Inflammatory macrophage treated with lipopolysaccharide for 1 hour (primary cell): Measurements from ENCODE around the gene GRK5.
A peak's percentile ranks its signal among the peaks of the same experiment; 100 is the strongest.
"Not testable (repeated sequence)": the region's sequence is repeated elsewhere in the genome, so short reads cannot be mapped to it uniquely, and the experiment has no call there.

Experiments
- DNase-seq, 2 donors: peaks; one replicate each; pipeline ENCODE4 v3.0.0-alpha.2; 2020 to 2022

The GRK5 gene

DNA sequence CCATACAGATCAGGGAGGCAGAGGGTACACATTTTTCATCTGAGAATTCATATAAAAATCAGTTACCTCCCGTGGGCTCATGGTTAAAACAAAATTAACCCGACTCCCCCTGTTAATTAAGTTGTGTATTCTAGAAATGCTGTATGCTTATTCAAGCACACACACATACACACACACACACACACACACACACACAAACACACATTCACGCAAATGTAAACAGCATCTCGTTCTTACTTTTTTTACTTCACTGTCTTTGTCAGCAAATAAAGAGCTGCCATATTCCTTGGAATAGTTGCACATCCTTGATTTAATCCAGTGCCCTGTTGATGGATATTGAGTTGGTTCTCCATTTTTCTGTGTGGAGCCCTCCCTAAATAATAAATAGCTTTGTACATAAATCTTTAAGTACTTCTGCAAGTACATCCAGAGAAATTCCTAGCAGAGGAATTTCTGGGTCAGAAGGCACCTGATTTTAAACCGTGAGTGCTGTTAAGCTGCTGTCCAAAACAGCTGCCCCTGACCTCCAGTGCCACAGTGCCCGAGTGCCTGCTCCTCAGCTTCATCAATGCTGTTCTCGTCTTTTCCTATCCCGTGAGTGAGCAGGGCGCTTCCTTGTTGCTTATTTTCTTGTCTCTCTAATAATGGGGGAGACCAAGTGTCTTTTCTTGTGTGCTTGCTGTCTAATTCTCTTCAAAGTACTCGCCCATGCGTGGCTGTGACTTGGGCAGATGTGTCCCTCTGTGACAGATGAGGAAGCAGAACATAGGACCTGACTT, 217.9 kb downstream of the GRK5 start:
- DNase-seq = no peak

DNA sequence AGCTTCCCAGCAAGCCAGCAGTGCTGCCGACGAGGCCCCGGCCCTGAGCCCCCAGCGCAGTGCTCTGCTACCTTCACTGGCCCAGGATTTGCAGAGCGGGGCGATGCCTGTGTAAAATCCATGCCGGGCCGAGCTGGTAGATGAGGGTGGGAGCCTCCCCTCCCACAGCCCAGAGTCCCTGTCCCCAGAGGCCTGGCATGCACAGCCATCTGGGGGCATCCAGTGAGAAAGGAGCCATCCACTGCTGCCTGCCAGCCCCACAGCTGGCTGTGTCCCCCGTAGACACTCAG, 218.5 kb downstream of the GRK5 start:
- DNase-seq = no peak

DNA sequence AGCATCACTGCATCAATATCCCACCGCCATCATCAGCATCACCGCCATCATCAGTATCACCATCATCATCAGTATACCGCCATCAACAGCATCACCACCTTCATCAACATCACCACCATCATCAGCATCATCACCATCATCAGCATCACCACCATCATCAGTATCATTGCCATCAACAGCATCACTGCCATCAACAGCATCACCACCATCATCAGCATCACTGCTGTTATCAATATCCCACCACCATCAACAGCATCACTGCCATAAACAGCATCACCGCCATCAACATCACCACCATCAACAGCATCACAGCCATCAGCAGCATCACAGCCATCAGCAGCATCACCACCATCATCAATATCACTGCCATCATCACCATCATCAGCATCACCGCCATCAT, 219.3 kb downstream of the GRK5 start:
- no peak for DNase-seq

DNA sequence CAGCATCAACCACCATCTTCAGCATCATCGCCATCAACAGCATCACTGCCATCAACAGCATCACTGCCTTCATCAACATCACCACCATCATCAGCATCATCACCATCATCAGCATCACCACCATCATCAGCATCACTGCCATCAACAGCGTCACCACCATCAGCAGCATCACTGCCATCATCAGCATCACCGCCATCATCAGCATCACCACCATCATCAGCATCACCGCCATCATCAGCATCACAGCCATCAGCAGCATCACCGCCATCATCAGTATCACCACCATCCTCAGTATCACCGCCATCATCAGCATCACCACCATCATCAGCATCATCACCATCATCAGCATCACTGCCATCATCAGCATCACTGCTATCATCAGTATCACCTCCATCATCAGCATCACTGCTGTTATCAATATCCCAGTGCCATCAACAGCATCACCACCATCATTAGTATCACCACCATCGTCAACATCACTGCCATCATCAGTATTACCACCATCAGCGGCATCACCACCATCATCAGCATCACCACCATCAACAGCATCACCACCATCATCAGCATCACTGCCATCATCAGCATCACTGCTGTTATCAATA, 220.0 kb downstream of the GRK5 start:
- no peak for DNase-seq

DNA sequence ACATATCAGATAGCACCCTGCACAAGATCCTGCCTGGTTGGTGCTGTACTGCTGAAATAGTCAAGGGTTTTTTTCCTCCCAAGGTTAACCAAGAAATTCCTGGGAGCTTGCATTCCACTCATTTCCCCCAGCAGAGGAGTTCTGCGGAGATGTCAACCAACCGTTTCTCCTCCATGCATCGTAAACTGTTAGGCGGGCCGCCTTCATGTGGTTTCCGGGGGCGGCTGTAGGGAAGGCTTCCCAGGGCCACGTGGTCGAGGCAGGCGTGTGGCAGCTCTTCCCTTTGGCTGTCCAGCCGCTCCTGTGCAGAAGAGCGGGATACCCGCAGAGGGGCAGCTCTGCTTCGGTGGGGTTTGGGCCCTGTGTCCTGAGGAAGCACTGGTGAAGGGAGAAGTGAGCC, 221.4 kb downstream of the GRK5 start:
- DNase-seq = peak; percentile 5 to 12

DNA sequence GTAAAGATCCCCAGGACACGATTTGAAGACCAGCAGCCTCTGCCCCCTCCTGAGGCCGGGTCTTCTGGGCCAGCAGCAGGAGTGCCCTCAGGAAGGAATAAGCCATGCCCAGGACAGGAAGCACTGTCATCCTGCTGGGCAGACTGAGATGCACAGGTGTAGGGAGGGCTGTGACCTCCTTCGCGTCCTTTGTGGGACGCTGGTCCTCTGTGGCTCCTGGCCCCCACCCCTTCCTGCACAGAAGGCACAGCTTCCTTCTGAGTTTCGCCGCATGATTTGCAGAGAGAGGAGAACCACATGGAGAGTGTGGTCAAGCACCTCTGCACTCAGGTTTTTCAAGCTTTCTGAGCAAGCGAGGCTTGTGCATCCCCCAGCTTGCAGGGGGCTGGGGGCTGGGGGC, 222.4 kb downstream of the GRK5 start:
- DNase-seq = no peak

DNA sequence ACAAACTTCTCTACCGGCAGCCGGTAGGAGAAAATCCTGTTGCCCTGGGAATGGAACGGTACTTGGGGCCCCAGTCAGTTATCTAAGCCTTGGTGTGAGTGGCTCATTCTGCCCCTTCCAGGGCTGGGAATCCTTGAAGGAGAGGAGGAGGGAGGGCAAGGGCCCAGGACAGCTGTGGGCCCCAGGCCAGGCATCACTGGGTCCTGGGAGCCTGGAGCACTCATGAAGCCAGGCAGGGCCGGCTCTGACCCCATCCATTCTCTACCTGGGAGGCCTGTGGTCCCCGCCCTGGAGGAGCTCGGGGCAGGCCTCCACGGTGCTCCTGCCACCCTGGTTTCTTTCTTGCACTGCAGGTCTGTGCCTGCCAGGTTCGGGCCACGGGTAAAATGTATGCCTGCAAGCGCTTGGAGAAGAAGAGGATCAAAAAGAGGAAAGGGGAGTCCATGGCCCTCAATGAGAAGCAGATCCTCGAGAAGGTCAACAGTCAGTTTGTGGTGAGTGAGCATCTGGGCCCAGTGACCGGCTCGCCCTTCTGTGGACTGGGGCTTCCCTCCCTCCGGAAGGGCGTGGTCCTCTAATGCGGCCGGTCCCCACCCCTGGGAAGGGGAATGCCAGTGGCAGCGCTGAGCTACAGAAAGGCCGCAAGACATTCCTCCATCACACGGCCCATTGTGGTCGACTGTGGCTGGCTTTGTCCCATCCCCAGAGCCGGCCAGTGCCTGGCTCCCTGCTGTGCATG, 223.8 kb downstream of the GRK5 start:
- DNase-seq = no peak

DNA sequence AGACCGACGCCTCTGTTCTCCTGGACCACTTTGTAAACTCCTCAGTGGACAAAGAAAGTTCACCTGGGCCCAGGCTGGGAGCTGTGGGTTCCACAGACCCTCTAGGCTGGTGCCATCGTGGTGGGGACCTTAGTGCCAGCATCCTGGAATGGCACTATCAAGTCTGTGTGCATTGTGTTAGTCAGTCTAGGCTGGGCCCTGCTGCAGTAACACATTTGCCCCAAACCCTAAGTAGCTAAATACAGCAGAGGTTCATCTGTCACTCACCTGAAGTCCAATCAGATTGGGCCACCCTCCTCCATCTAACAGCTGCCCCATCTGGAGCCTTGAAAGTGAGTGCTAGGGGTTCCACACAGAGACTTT, 224.4 kb downstream of the GRK5 start:
- no peak for DNase-seq

DNA sequence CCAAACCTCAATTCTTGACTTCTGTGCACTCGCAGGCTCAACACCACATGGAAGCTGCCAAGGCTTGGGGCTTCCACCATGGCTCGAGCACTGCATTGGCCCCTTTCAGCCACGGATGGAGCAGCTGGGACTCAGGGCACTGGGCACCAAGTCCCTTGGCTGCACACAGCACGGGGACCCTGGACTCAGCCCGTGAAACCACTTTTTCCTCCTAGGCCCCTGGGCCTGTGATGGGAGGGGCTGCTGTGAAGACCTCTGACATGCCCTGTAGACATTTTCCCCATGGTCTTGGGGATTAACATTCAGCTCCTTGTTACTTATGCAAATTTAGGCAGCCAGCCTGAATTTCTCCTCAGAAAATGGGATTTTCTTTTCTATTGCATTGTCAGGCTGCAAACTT, 227.6 kb downstream of the GRK5 start:
- not testable (repeated sequence) for DNase-seq

DNA sequence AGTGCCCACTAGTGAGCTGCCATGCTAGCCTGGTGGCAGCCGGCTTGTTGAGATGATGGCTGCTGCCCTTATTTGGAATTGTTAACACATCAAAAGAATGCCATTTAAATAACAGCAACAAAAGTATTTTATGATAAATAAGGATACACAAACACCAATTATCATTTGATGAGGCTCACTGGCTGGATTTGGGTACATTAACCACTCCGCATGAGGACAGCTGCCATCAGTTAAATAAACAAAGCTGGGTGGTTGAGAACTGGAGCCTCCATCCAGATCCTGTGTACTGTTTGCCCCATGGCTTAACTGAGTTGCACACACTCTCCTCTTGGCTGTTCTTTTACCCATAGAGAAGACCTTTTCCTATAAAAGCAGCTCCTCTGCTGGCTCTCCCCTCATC, 231.3 kb downstream of the GRK5 start:
- DNase-seq = no peak

DNA sequence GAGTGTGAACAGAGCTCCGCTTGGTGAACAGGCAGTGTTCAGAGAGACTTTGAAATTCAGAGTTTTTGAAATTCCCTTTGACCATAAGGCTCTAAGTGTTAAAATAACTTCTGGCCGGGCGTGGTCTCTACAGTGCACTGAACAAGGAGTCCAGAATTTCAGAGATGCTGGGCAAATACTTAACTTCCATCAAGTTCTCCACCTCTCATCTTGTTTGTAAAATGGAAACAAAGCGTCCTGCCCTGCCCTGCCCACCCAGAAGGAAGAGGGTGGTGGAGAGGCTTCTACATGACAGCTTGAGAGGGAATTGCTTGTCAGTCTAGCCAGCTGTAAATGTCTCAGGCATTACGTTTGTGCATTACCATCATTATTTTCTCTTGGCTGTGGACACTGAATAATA, 232.6 kb downstream of the GRK5 start:
- DNase-seq = no peak

DNA sequence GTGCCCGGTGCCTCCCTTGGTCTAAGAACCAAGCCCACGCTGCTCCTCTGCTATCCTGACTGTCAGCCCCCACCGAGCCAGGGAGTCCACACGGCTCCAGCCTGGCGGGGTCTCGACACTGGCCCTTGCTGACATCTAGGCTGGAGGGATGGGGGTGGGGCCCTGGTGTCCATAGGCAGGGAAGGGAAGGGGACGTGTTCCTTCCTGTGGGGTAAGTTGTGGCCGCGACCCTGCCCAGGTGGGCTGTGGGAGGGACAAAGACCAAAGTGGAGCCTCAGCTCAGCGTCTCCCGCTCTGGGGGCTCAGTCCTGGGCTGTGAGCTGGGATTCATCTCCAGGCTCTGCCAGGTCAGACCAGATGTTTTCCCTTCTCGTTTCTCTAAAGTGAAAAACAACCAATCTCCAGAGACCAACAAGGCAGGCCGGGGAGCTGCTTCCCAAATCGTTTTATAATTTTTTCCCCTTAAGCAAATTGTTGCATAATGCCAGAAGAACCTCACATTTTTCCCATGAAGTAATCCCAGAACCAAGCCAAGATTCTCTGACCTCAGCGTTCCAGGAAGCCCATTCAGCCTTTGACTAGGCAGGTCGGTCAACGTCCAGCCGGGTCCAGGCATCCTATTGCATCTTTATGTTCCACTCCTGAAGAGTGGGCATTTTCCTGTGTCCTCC, 233.9 kb downstream of the GRK5 start:
- no peak for DNase-seq

DNA sequence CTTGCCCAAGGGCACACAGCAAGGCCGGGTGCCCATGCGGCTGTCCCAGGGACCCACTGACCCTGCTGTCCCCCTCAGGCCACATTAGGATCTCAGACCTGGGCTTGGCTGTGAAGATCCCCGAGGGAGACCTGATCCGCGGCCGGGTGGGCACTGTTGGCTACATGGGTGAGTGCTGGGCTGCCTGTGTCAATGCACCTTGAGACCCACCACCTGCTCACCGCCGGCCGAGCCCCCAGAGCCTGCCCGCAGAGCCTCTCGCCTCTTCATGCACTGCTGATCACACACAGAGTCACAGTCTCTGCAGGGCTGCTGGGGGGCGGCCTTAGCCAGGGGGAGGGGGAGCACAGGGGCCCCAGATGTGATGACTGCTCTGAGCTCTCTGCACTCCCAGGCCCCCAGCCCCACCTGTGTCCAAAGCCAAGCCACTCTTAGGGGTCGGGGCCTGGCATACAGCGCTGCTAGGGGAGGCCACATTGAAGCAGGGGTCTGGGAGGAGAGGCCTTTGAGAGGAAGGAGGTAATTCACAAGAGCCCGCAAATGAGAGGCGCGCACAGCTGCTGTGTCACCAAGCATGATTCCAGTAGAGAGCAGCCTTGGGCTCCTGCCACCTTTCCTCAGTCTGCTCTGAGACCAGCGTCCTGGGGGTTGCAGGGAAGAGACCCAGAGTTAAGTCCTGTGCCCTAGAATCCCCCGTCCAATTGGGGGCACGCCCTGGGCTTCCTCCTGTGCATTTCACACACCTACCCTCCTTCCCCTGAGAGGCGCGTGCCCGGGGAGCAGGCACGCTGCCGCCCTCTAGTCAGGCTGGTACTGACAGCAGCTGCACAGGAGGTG, 234.8 kb downstream of the GRK5 start:
- DNase-seq = no peak

DNA sequence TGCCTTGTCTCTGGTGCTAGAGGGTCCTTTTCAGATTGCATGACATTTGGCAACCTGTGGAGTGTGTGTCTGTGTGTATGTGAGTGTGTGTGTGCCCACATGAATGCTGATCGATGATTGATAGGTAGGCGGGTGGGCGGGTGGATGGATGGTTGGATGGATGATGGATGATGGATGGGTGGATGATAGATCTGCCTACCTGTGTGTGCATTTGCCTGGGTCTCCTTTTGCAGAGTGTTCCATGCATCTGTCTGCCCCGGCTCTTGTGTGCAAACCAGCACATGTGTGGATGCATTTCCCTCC, 235.3 kb downstream of the GRK5 start:
- no peak for DNase-seq

DNA sequence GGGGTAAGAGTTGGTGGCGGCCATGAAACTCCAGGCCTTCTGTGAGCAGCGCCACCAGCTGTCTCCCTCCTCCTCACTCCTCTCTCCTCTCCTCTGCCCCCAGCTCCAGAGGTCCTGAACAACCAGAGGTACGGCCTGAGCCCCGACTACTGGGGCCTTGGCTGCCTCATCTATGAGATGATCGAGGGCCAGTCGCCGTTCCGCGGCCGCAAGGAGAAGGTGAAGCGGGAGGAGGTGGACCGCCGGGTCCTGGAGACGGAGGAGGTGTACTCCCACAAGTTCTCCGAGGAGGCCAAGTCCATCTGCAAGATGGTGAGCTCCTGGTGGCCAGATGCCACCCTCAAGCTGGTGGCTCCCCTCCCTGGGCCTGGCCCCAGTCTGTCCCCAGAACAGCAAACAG, 236.1 kb downstream of the GRK5 start:
- DNase-seq = no peak

DNA sequence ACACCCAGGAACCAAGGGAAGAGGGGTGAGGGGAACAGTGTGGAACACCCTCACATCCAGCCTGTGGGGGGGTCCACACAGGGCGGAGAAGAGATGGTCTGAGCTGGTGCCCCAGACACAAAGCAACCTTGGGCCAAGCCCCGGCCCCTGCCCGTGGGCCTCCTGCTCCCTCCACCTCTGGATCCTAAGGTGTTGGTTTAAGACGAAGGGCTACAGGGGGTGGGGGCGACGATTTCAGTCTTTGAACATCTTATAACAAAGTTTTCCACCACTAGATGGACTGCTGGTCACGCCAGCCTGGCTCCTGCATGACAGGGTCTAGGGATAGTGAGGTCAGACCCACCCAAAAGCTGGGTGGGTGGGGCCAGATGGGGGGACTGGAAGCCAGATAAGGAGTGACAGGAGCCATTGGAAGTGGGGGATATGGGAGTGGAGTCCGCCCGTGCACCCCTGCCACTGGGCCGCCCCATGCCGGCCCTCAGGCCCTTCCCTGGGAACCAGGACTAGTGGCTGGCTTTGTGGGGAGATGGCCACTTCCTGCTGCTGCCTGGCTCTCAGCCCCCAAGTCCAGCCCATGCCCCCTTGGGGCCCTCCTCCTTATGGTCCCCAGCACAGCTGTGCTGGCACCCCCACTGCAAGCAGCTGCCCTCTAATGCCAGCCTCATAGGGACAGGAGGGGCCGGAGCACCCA, 236.7 kb downstream of the GRK5 start:
- DNase-seq = no peak

DNA sequence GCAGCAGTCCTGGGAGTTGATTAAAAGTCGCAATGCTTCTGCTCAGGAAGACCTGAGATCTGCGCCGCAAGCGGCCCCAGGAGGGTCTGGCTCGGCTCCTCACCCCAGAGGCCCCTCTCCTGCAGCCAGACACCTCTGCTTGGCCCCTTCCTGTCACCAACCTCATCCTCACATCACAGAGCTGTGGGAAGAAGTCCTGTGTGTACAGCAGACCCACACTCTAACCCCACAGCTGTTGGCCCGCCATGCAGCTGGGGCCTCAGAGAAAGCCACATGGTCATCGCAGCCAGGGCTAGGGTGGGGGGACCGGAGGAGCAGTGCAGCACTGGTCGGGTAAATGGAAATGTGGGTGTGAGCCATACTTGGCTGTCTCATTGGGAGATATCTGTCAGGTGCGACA, 237.5 kb downstream of the GRK5 start:
- no peak for DNase-seq

DNA sequence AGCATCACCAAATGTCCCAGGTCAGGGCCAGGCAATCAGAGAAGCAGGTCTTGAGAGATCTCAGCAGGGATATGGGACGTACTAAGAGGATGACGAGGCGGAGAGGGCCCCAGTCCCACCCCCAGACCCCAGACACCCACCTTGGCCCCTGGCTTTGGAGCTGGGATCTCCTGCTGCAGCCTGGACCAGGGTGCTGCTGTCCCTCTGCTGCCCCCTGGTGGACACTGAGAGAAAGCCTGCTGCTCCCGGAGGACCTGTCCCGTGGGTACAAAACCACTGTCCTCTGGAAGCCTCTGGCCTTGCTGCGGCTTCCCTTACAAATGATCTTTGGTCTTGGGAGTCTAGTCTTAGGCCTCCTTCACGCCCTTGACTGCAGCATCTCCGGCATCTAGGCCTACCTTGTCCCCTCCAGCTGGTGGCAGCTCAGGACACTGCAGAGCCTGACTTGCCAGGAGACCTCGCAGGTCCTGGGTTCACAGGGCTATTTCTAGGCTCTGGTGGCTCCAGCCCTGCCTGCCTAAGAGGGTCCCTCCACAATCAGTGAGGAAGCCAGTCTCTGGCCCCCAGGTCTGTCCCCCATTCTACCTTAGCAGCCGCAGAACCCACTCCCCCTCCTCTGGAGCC, 238.1 kb downstream of the GRK5 start:
- DNase-seq = peak; percentile 50 to 91

DNA sequence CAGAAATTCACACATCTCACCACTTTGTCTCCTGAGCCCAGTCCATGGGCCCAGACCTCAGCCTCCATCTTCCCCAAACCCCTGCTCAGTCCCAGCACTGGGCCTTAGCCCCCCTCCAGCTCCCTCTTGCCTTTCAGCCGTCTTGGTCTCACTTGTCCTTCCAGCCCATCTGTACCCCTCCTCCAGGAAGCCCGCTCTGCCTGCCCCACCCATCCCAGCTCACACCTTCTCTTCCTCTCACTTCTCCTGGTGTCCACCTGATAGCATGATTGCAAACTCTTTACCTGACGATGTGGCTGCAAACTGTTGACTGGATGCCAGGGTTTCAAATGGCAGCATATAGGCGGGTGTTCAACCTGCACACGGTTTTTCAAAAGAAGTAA, 238.6 kb downstream of the GRK5 start:
- no peak for DNase-seq

DNA sequence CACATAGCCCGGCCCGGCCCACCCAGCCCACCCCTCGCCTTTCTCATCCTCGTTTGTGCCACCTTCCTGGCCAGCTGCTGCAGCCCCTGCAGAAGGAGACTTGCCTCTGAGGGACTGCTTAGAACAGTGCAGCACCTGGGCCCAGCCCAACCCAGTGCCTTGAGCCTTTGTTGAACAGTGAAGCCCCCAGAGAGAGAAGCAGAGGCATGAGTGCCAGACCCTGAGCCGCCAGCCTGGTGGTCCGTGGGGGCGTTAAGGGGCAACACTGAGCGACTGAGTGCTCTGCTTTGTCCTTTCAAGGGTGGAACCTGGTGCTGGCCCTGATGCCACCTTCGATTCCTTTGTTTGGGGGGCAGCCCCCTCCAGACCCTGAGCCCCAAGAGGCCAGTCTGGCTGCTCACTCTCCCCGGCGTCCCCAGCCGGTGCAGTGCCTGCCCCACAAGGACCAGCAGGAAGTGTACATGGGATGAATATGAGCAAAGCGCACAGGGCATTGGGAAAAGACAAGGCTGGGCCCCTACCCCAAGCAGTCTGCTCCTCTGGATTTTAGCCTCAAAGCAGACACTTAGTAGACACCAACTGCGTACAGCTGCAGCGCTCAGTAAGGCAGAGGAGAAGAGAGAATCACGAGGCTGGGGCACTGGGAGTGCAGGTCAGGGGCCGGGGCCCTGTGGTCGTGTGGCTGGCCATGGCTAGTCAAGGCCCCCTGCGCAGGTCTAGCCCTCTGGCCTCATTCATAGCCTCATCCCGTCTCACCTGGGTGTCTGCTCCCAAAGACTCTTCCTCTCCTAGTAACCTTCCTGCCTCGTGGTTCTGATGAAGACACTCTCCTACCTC, 239.3 kb downstream of the GRK5 start:
- DNase-seq = no peak

DNA sequence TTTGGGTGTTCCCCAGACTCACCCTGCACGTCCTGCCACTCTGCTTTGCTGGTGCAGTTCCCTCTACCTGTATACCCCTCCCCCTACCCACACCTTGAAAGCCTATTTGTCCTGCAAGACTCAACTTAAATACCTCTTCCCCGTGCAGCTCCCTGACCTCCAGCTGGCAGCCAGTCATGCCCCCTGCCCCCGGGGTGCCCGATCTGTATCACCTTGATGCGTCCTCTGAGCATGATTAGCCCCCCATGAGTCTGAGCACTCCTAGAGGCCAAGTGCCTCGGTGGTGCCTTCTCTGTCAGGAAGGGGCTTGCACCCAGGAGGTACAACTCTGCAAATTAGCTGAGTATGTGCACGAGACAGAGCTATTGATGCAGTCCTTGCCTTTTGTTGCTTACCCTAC, 240.1 kb downstream of the GRK5 start:
- DNase-seq = no peak
